ENCODE data around the gene HBE1. TPM values are rescaled to one million over a fixed set of nuclear protein-coding genes. Genes with fewer than 3 reads are reported as not detected.

The HBE1 gene
- total and polyA plus RNA-seq, 9 of the 15 experiments (the other 6 are each of a cell fraction or from before 2014, with no cell fraction given), result 612 to 10,250 (median 2,181) TPM

GRCh38 chr11:5252192-5252918 is 17.4 kb downstream of the HBE1 start (continued):
- TF ChIP-seq CTCFL (IDR thresholded peaks at IDR 0.05; ENCODE audit: borderline replicate concordance, insufficient read depth, low read depth, low read length, poor library complexity, severe bottlenecking) (no peak), SAP30 (IDR thresholded peaks at IDR 0.05; ENCODE audit: borderline replicate concordance, insufficient read depth, low read depth, low read length, poor library complexity, severe bottlenecking) (no peak), KLF10 (CRISPR knock-in tag; IDR thresholded peaks at IDR 0.05) (no peak), BRD9 (IDR thresholded peaks at IDR 0.05; ENCODE audit: low read depth, partially characterized antibody) (no peak), POLR3A (IDR thresholded peaks at IDR 0.05; ENCODE audit: borderline replicate concordance, extremely low read depth, insufficient read depth, insufficient read length) (no peak), SFPQ (IDR thresholded peaks at IDR 0.05; ENCODE audit: low read depth, low read length) (no peak), ZBTB7A (IDR thresholded peaks at IDR 0.05; ENCODE audit: borderline replicate concordance, control insufficient read depth, low read depth, low read length) (no peak), GATAD2A (IDR thresholded peaks at IDR 0.05) (no peak), ZNF316 (IDR thresholded peaks at IDR 0.05) (no peak)
- TF ChIP-seq, protein P1, sequence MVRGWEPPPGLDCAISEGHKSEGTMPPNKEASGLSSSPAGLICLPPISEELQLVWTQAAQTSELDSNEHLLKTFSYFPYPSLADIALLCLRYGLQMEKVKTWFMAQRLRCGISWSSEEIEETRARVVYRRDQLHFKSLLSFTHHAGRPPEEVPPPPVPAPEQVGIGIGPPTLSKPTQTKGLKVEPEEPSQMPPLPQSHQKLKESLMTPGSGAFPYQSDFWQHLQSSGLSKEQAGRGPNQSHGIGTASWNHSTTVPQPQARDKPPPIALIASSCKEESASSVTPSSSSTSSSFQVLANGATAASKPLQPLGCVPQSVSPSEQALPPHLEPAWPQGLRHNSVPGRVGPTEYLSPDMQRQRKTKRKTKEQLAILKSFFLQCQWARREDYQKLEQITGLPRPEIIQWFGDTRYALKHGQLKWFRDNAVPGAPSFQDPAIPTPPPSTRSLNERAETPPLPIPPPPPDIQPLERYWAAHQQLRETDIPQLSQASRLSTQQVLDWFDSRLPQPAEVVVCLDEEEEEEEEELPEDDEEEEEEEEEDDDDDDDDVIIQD (CRISPR knock-in tag; IDR thresholded peaks at IDR 0.05), result no peak
- TF ChIP-seq, protein P2, sequence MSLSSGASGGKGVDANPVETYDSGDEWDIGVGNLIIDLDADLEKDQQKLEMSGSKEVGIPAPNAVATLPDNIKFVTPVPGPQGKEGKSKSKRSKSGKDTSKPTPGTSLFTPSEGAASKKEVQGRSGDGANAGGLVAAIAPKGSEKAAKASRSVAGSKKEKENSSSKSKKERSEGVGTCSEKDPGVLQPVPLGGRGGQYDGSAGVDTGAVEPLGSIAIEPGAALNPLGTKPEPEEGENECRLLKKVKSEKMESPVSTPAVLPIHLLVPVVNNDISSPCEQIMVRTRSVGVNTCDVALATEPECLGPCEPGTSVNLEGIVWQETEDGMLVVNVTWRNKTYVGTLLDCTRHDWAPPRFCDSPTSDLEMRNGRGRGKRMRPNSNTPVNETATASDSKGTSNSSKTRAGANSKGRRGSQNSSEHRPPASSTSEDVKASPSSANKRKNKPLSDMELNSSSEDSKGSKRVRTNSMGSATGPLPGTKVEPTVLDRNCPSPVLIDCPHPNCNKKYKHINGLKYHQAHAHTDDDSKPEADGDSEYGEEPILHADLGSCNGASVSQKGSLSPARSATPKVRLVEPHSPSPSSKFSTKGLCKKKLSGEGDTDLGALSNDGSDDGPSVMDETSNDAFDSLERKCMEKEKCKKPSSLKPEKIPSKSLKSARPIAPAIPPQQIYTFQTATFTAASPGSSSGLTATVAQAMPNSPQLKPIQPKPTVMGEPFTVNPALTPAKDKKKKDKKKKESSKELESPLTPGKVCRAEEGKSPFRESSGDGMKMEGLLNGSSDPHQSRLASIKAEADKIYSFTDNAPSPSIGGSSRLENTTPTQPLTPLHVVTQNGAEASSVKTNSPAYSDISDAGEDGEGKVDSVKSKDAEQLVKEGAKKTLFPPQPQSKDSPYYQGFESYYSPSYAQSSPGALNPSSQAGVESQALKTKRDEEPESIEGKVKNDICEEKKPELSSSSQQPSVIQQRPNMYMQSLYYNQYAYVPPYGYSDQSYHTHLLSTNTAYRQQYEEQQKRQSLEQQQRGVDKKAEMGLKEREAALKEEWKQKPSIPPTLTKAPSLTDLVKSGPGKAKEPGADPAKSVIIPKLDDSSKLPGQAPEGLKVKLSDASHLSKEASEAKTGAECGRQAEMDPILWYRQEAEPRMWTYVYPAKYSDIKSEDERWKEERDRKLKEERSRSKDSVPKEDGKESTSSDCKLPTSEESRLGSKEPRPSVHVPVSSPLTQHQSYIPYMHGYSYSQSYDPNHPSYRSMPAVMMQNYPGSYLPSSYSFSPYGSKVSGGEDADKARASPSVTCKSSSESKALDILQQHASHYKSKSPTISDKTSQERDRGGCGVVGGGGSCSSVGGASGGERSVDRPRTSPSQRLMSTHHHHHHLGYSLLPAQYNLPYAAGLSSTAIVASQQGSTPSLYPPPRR (CRISPR knock-in tag; IDR thresholded peaks at IDR 0.05; ENCODE audit: borderline replicate concordance), result no peak

Data from K562 (cell line).